HG03521 (cell line): ENCODE results near the gene PDE3A.

Experiments used
- ATAC-seq: cut with Tn5 transposase; IDR thresholded peaks from one replicate; pipeline ENCODE4 v1.9.1; 2021; ENCODE audit warnings: mild to moderate bottlenecking, moderate library complexity; ENCODE audit not compliant: unreplicated experiment

PDE3A gene

DNA sequence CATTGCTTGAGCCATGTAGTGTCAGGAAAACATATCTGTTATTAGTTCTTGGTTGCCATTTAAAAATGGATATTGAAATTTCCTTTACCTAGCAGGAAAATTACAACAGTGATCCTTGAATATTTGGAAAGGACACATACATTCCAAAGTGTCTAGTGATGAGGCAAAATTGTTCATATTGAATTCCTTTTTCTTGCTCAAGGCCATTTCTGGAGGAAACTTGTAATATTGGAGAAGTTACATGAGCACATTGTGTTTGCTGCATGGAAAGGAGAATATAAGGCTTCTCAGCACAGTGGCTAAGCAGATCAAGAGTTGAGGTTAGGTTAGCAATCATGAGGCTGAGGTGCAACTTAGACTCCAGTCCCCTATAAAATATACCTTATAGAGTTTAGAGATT is 121.9 kb downstream of the PDE3A start:
- ATAC-seq, result no peak

DNA sequence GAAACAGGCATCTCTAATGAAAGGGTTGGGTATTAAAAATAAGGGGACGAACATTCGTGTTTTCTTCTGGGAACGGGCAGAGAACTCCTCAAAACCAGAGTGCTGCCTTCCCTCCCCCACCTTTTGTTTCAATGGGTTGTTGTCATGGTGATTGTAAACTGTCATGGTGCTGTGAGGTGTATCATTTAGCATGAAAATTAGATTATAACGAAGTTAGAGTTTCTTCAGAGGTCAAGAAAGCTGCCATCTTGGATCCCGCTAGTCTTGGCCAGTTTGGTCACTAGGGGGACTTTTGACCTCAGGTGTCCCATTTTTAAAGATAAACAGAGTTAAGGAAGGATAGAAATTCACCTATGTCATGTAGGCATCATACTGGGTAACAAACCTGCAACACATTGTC is 123.0 kb downstream of the PDE3A start:
- no peak for ATAC-seq

DNA sequence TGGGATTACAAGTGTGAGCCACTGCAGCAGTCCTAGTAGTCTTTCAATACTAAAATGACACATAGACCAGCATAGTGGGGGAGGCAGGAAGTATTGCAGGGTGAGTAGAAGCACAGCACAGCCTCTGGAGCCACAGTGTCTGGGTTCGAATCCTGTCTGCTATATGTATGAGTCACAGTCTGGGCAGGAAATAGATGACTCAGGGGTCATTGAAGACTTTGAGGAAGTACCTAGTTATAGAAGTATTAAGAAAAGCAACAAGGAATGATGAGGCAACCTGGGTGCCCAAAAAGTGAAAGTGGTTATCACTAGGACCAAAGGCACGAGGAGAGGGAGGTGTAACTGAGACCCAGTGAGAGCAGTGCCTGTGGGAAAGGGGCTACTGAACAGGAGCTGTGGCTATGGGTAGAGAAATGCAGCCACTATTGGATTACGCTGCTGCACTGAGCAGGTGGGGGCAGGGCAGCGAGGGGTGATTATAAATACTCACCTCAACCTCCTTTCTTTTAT is 124.0 kb downstream of the PDE3A start:
- ATAC-seq, result no peak

GRCh38 chr12:20493934-20494333 is 125.6 kb downstream of the PDE3A start:
- no peak for ATAC-seq

GRCh38 chr12:20494851-20495250 is 126.5 kb downstream of the PDE3A start:
- no peak for ATAC-seq

GRCh38 chr12:20495997-20496396 is 127.7 kb downstream of the PDE3A start:
- no peak for ATAC-seq

DNA sequence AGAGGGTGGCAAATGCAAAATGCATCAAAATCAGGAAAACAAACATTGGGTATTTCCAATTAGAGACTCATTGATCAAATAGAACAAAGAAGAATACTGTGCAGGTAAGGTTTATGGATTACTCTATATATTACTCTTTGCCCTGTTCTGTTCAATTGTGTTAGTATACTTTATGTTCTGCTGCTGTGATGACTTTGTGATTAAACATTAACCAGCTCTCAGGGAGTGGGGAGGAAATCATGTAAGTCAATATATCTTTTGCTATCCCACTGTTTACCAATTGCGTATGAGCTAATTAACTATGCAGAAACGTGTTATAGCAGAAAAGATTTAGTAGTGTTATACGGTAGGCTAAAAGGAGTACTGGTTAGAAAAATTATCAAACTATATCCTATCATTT is 129.4 kb downstream of the PDE3A start:
- ATAC-seq, result no peak

- no peak for ATAC-seq
Measured at GRCh38 chr12:20501958-20502357, 133.6 kb downstream of the PDE3A start.

DNA sequence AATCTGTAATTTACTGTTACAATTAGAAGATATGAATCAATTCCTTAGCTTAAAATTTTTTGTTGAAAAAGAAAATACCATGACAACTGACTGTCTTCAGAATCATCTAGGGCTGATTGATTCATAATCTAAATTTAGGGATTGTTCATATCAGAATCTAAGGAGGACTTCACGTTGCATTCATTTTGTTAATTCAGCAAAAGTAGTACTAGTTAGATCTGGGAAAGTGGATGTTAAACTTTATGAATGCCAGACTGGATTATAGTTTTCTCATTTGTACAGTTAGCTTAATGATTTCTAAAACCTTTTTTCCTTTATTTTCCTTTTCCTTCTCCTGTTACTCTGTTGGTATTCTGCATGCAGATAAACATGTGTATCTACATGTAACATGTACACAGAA is 135.5 kb downstream of the PDE3A start:
- no peak for ATAC-seq

- ATAC-seq, result no peak
Measured at GRCh38 chr12:20505056-20505455, 136.7 kb downstream of the PDE3A start.

GRCh38 chr12:20507056-20507455 is 138.7 kb downstream of the PDE3A start:
- ATAC-seq, result no peak

DNA sequence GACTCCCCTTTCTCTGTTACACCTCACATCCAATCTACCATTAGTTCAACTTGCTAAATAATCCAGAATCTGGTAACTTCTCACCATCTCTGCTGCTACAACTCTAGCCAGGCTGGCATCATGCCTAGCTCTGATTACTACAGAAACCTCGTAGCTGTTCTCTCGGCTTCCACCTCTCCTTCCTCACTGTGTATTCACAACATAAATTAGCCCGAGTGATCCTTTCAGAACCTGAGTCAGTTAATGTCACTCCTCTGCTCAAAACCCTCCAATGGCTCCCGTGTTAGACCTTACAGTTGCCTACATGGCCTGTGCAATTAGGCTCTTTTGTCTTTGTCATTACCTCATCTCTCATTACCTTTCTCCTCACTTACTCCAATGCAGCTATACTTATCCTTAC is 139.4 kb downstream of the PDE3A start:
- no peak for ATAC-seq

- no peak for ATAC-seq
Measured at GRCh38 chr12:20508359-20508758, 140.0 kb downstream of the PDE3A start.

DNA sequence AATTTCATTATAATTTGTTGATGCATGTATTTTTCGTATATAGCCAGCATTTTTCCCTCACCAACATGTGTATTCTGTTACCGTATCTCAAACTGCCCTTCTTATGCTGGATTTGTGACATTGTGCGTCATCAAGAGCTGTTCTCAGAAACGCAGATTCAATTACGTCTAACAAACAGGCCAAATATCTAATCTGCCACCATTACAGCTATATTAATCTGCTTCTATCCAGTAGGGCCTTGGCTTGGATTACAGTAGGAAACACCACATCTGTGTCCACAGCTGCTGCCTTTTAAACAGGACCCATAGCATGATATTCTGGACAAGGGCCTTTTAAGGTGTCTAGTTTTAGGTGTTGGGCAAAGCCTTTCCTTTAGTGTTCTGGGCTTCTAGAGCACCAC is 140.6 kb downstream of the PDE3A start:
- ATAC-seq, result no peak

DNA sequence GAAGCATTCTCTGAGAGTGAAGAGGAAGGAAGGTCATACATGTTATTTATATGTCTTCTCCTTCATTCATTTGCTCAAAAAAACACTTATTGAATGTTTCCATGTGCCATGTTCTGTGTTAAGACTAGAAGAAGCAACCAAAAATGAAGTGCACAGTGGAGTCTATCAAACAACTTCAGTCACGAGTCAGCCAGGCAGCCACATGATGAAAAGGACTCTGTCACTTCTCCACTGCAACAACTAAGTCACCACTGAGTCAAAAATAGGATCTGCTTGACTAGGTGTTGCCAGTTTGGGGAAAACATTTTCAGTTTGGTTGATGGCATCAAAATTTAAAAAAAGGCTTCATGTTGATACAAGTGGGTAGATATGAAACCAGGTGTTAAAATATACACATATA is 142.5 kb downstream of the PDE3A start:
- no peak for ATAC-seq

DNA sequence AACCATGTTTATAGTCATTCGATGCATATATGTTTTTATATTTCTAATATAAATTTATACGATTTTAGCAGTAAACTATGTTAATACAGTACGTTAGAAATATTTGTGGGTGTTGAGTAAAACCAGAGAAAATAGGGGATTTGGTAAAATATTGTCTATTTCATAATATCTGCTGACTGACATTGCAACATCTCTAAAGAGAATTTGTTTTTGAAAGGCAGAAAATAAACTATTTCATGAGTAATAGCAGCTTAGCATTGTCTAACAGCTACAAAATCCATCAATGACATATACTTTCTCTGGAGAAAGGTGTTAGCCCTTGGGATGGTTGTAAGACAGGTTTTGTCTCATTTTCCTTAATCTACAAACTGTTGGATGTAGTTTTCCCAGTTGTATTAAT is 144.9 kb downstream of the PDE3A start:
- ATAC-seq, result no peak

- no peak for ATAC-seq
Measured at GRCh38 chr12:20514598-20514997, 146.3 kb downstream of the PDE3A start.

DNA sequence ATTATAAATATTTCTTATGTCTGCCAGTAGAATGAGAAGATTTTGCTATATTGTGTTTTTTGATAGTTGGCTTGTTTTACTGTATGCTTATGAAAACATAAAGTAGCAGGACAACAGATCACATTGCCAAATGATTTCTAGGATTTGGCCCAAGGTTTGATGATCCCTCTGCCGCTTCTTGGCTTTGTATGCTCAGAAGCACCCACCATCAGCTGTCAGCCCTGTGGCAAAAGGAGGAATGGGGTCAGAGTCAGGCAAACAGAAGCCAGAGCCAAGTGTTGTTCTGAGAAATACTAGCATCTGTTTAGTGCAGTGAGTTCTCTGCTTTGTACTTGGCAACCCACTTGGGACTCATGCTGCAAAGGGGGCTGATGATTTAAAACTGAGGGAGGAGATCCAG is 152.2 kb downstream of the PDE3A start:
- no peak for ATAC-seq

DNA sequence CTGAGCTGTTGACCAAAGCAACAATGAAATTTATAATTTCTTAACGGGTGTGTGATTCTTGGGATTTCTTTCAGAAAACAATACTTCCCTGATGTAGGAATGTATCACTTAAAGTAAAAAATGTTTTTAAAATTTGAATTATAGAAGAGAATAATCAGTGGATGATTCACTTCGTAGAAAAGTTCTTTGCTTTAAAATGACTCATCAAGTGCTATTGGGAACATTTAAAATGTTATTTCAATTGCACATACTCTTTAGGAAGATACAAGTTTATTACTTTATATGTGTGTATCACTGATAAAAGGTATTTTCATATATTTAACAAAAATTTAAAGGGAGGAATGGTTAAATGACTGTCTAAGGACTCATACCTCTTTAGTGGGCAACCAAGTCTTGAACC is 155.3 kb downstream of the PDE3A start:
- ATAC-seq, result no peak

DNA sequence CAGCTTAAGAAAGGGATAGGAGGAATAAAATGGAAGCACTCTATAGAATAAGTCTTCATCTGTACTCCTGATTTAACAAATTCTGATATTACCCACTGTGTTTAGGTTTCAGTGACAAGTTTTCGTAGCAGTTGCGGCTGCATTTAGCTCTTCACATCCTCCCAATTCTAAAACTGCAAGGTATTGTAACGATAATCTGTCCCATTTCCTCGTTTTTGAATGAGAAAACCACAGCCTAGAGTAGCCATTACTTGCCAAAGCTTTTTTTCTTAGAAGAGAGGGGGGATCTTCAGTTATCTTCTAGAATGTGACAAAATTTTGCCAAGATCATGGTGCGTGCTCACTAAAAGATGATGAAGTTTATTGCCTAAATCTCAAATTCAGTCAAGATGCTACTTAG is 155.8 kb downstream of the PDE3A start:
- no peak for ATAC-seq

- no peak for ATAC-seq
Measured at GRCh38 chr12:20525064-20525610, 156.8 kb downstream of the PDE3A start.

- ATAC-seq, result no peak
Measured at GRCh38 chr12:20527417-20528163, 159.3 kb downstream of the PDE3A start.

DNA sequence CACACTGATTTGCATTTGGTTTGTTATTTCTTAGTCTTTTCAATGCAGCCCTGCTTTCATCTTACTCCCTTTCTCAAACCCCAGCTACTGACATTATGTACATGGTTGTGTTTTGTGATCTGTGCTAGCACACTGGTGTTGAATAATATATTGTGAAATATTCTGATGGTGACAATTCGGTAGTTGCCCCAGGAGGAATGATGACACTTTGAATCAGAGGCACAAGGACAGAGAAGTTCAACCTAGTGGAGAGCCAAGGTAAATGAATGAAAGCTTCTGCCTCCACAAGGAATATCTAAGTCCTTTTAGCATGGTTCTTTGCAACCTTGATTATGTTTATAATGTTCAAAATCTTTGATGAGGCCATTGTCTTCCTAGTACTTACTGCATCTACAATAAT is 159.9 kb downstream of the PDE3A start:
- ATAC-seq, result no peak
